Fibroblast of peridontal ligament (primary cell): ENCODE results near the gene EFNA5.
"Not testable (repeated sequence)": the region's sequence is repeated elsewhere in the genome, so short reads cannot be mapped to it uniquely, and the experiment has no call there.

Experiments used
- DNase-seq: peaks from one replicate; pipeline ENCODE4 v3.0.0-alpha.2; 2010; ENCODE audit errors: extremely low read depth

Gene EFNA5

GRCh38 chr5:107459605-107460004, 211.1 kb downstream of the EFNA5 start:
- DNase-seq, result no peak

- DNase-seq, result no peak
Observed at GRCh38 chr5:107458322-107458721, 212.4 kb downstream of the EFNA5 start.

GRCh38 chr5:107457881-107458280, 212.9 kb downstream of the EFNA5 start:
- no peak for DNase-seq

GRCh38 chr5:107457138-107457537, 213.6 kb downstream of the EFNA5 start:
- no peak for DNase-seq

- DNase-seq, result peak; percentile 38
Observed at GRCh38 chr5:107456281-107456715, 214.4 kb downstream of the EFNA5 start.

GRCh38 chr5:107455111-107455544, 215.6 kb downstream of the EFNA5 start:
- DNase-seq, result no peak

- DNase-seq, result not testable (repeated sequence)
Observed at GRCh38 chr5:107451827-107452226, 218.9 kb downstream of the EFNA5 start.

- no peak for DNase-seq
Observed at GRCh38 chr5:107451028-107451427, 219.7 kb downstream of the EFNA5 start.

GRCh38 chr5:107450531-107450930, 220.2 kb downstream of the EFNA5 start:
- peak; percentile 71 for DNase-seq

GRCh38 chr5:107449369-107449768, 221.4 kb downstream of the EFNA5 start:
- no peak for DNase-seq

GRCh38 chr5:107447587-107447986, 223.2 kb downstream of the EFNA5 start:
- DNase-seq, result no peak

GRCh38 chr5:107446972-107447371, 223.8 kb downstream of the EFNA5 start:
- DNase-seq, result no peak

GRCh38 chr5:107444300-107444699, 226.4 kb downstream of the EFNA5 start:
- DNase-seq, result peak; percentile 60

- DNase-seq, result no peak
Observed at GRCh38 chr5:107443897-107444296, 226.8 kb downstream of the EFNA5 start.

GRCh38 chr5:107442452-107442851, 228.3 kb downstream of the EFNA5 start:
- no peak for DNase-seq

GRCh38 chr5:107439832-107440231, 230.9 kb downstream of the EFNA5 start:
- no peak for DNase-seq

- no peak for DNase-seq
Observed at GRCh38 chr5:107437986-107438510, 232.7 kb downstream of the EFNA5 start.

- DNase-seq, result no peak
Observed at GRCh38 chr5:107437154-107437553, 233.6 kb downstream of the EFNA5 start.

GRCh38 chr5:107436201-107436600, 234.5 kb downstream of the EFNA5 start:
- DNase-seq, result no peak

GRCh38 chr5:107435061-107435460, 235.7 kb downstream of the EFNA5 start:
- DNase-seq, result no peak

- DNase-seq, result not testable (repeated sequence)
Observed at GRCh38 chr5:107433646-107434045, 237.1 kb downstream of the EFNA5 start.

GRCh38 chr5:107431998-107432397, 238.7 kb downstream of the EFNA5 start:
- DNase-seq, result peak; percentile 78

GRCh38 chr5:107431536-107431935, 239.2 kb downstream of the EFNA5 start:
- DNase-seq, result no peak

- peak; percentile 38 for DNase-seq
Observed at GRCh38 chr5:107430071-107430625, 240.6 kb downstream of the EFNA5 start.
